SH-SY5Y (cell line): ENCODE data around the gene APOH.

ENCODE experiments used
- GATA2 ChIP-seq: IDR thresholded peaks from 2 replicates; pipeline ENCODE4 v1.6.1; 2011; ENCODE audit warnings: mild to moderate bottlenecking, low read depth, low read length
- GATA3 ChIP-seq: IDR thresholded peaks from 2 replicates; pipeline ENCODE4 v1.6.1; 2011; ENCODE audit warnings: low read depth, mild to moderate bottlenecking, low read length, moderate library complexity

DNA sequence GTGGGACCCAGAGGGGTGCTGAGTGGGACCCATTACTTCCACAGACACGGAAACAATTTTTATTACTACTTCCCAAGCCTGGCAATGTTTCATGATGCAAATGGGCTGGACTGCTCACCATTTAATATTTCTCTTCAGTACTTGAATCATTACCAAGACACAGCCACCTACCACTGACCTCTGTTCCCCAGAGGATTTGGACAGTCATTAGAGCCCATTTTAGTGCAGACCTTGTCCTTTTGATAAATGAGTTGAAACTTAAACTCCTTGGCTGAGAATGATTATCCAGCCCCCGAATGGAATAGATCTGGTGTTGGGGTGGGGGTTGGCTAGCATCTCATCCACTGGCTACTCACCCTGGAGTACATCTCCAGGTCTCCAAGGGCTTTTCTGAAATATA lies 33.6 kb upstream of the APOH start:
- TF ChIP-seq GATA2 (no peak), GATA3 (no peak)
